Small intestine (tissue), 4 donors: Measurements from ENCODE around the gene KMT2D. TPM values are rescaled to one million over a fixed set of nuclear protein-coding genes. Genes with fewer than 3 reads are reported as not detected.

ENCODE experiments used
- polyA plus RNA-seq, 4 donors: library from polyadenylated mRNA; stranded (reverse) in 3 of 4; unstranded in 1 of 4; fragments of 200-250 nt in 3 of 4; fragments of 120-200 nt in 1 of 4; gene quantifications; one replicate each; pipeline versions ENCODE4 v1.2.1 to v1.2.3, GENCODE V29; 2013
- donor health status: healthy with polysubstance abuse.
- donor health status: Bipolar disorder and iron deficiency.
- donor health status: healthy.

Gene KMT2D
- polyA plus RNA-seq, 4 donors: 5.4 to 46.5 (median 22.8) TPM

Other genes starting within 250 kb of the KMT2D start
- gene CACNB3, start 242.3 kb downstream of the KMT2D start, polyA plus RNA-seq: 10 to 100 TPM; 11.6 to 12.2 (median 12.0) TPM
- 10 to 100 TPM; 53.2 to 85.8 (median 57.1) TPM for gene DDX23, start 208.6 kb downstream of the KMT2D start, polyA plus RNA-seq
- 1 to 10 TPM; 1.3 to 6.3 (median 4.3) TPM for gene RND1, start 194.9 kb downstream of the KMT2D start, polyA plus RNA-seq
- 10 to 100 TPM; 22.4 to 82.7 (median 51.1) TPM for gene FKBP11, start 135.3 kb downstream of the KMT2D start, polyA plus RNA-seq
- 100 to 1,000 TPM in 1 of 4 donors, 10 to 100 TPM in 3; 37.3 to 104 (median 67.4) TPM for gene ARF3, start 103.3 kb downstream of the KMT2D start, polyA plus RNA-seq
- gene WNT10B, start 89.1 kb downstream of the KMT2D start, polyA plus RNA-seq: 1 to 10 TPM in 2 of 4 donors, under 1 TPM in 2; 0.28 to 1.4 (median 0.93) TPM
- under 1 TPM in 1 of 4 donors, not detected in 3; 0.07 TPM for gene WNT1, start 82.5 kb downstream of the KMT2D start, polyA plus RNA-seq
- gene DDN, start 61.4 kb downstream of the KMT2D start, polyA plus RNA-seq: under 1 TPM in 3 of 4 donors, not detected in 1; 0.16 to 0.22 (median 0.19) TPM
- gene PRKAG1, start 42.0 kb downstream of the KMT2D start, polyA plus RNA-seq: 10 to 100 TPM; 50.0 to 69.7 (median 60.6) TPM
- 1 to 10 TPM in 2 of 4 donors, under 1 TPM in 1, not detected in 1; 0.61 to 1.4 (median 1.2) TPM for gene RHEBL1, start 9.2 kb upstream of the KMT2D start, polyA plus RNA-seq
- 1 to 10 TPM in 1 of 4 donors, under 1 TPM in 1, not detected in 2; 0.15 to 2.3 TPM for gene DHH, start 34.0 kb upstream of the KMT2D start, polyA plus RNA-seq
- 100 to 1,000 TPM in 1 of 4 donors, 10 to 100 TPM in 3; 27.6 to 110 (median 81.8) TPM for gene LMBR1L, start 50.1 kb upstream of the KMT2D start, polyA plus RNA-seq
- gene TUBA1B, start 70.6 kb upstream of the KMT2D start, polyA plus RNA-seq: 1,000 to 10,000 TPM in 1 of 4 donors, 100 to 1,000 TPM in 3; 196 to 1,168 (median 451) TPM
- 100 to 1,000 TPM in 2 of 4 donors, 10 to 100 TPM in 1, 1 to 10 TPM in 1; 9.8 to 158 (median 73.6) TPM for gene TUBA1A, start 128.3 kb upstream of the KMT2D start, polyA plus RNA-seq
- gene TUBA1C, start 204.3 kb upstream of the KMT2D start, polyA plus RNA-seq: 100 to 1,000 TPM; 268 to 556 (median 393) TPM
- 10 to 100 TPM in 1 of 4 donors, 1 to 10 TPM in 1, not detected in 2; 9.1 to 89.9 TPM for gene PRPH, start 234.4 kb upstream of the KMT2D start, polyA plus RNA-seq